Measurements from ENCODE around the gene CAB39L. TPM values are rescaled to one million over a fixed set of nuclear protein-coding genes. Genes with fewer than 3 reads are reported as not detected.

CAB39L gene
- total and polyA plus RNA-seq, 2 donors (not counting 3 experiments of a cell fraction or from before 2014, with no cell fraction given): 3.1 to 7.2 TPM

DNA sequence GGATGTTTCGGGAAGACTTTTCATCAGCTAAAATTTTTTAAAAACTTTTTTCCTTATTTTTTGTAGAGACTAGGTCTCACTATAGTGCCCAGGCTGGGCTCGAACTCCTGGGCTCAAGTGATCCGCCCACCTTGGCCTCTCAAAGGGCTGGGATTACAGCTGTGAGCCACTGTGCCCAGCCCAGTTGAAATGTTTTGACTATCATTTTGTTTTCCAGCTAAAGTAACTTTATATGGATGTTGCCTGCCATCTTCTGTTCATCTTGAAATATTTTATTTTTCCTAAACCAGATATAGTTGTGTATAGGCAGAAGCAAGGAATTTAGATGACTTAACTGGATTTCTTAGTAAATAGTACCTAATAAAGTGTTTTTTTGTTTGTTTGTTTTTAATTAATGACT lies 7.0 kb downstream of the CAB39L start:
- POLR2A ChIA-PET: no interaction called here
- BruUV-seq (replicated peaks): no TSS peak
- Histone ChIP-seq H3K27me3 (ENCODE audit: control insufficient read depth in 2 of 2, insufficient read depth in 2 of 2, low read length in 2 of 2) (no peaks in the 10 kb centered on the region), H3K9me1 (replicated peaks; ENCODE audit: control insufficient read depth, extremely low read depth, insufficient read depth, low read length) (no peaks in the 10 kb centered on the region), H3K4me1 (ENCODE audit: control insufficient read depth, extremely low read depth, insufficient read depth, low read length) (peaks cover 4% of the 10 kb centered on the region), H2AFZ (ENCODE audit: low read depth, low read length) (no peak overlapping the region), H3K79me2 (ENCODE audit: control insufficient read depth, insufficient read depth, low read length) (no peaks in the 10 kb centered on the region), H3K9ac (replicated peaks; ENCODE audit: extremely low read depth, insufficient read depth, low read length) (no peak overlapping the region), H3K36me3 (ENCODE audit: control insufficient read depth in 2 of 2, extremely low read depth in 1 of 2, insufficient read depth in 2 of 2, low read length in 2 of 2) (no peaks in the 10 kb centered on the region), H3K4me3 (replicated peaks in 1 of 3; ENCODE audit: insufficient read depth in 1 of 3, low read depth in 1 of 3, low read length in 3 of 3) (no peak overlapping the region), H3K9me3 (replicated peaks; ENCODE audit: control insufficient read depth, insufficient read depth, low read length) (no peaks in the 10 kb centered on the region), H4K20me1 (replicated peaks; ENCODE audit: control insufficient read depth, extremely low read depth, insufficient read depth, low read length) (no peaks in the 10 kb centered on the region), H3K4me2 (ENCODE audit: insufficient read depth, low read length) (no peak overlapping the region), H3K27ac (ENCODE audit: insufficient read depth, low read depth, low read length) (no peak overlapping the region)
- no peak for FAIRE-seq
- CTCF ChIA-PET: interaction anchor here (0.9 to 2.4 kb wide), 12 partner anchors 9 to 338 kb away, joined by 3 to 10 read pairs (median 4); no protein-coding TSS in a partner anchor
- no peak for DNase-seq (ENCODE audit: low read depth, low spot score)
- TF ChIP-seq, protein P1, sequence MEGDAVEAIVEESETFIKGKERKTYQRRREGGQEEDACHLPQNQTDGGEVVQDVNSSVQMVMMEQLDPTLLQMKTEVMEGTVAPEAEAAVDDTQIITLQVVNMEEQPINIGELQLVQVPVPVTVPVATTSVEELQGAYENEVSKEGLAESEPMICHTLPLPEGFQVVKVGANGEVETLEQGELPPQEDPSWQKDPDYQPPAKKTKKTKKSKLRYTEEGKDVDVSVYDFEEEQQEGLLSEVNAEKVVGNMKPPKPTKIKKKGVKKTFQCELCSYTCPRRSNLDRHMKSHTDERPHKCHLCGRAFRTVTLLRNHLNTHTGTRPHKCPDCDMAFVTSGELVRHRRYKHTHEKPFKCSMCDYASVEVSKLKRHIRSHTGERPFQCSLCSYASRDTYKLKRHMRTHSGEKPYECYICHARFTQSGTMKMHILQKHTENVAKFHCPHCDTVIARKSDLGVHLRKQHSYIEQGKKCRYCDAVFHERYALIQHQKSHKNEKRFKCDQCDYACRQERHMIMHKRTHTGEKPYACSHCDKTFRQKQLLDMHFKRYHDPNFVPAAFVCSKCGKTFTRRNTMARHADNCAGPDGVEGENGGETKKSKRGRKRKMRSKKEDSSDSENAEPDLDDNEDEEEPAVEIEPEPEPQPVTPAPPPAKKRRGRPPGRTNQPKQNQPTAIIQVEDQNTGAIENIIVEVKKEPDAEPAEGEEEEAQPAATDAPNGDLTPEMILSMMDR (IDR thresholded peaks at IDR 0.05; ENCODE audit: extremely low read depth in 1 of 2, insufficient read depth in 1 of 2, low read depth in 1 of 2, low read length in 2 of 2): no peak
- no peak for TF ChIP-seq FOS (IDR thresholded peaks at IDR 0.05; ENCODE audit: borderline replicate concordance, insufficient read depth, low read length)
- no peak for TF ChIP-seq MYC (IDR thresholded peaks at IDR 0.05; ENCODE audit: low read depth, low read length)
- no peak for TF ChIP-seq POLR2AphosphoS5 (IDR thresholded peaks at IDR 0.05; ENCODE audit: insufficient read depth, low read depth, low read length)
- TF ChIP-seq GATA2 (IDR thresholded peaks at IDR 0.05; ENCODE audit: insufficient read depth, insufficient read length, low read depth, low read length): no peak
- no peak for TF ChIP-seq POLR2A (IDR thresholded peaks at IDR 0.05; ENCODE audit: low read depth, low read length)
- TF ChIP-seq, protein P2, sequence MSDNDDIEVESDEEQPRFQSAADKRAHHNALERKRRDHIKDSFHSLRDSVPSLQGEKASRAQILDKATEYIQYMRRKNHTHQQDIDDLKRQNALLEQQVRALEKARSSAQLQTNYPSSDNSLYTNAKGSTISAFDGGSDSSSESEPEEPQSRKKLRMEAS (IDR thresholded peaks at IDR 0.05; ENCODE audit: insufficient read depth, insufficient read length): no peak
- no peak for TF ChIP-seq EZH2 (IDR thresholded peaks at IDR 0.05; ENCODE audit: borderline replicate concordance, low read depth, low read length, severe bottlenecking)
- intact Hi-C loops (cut with micrococcal nuclease): loop anchor here (1.0 kb wide), 1 partner anchor 136 kb away; no protein-coding TSS in a partner anchor
- dilution Hi-C loops (cut with MboI; ENCODE audit: extremely low pct_ligation_motif_present, low sequenced_read_pairs): no loop called here

All from endothelial cell of umbilical vein (primary cell).